Activated CD4-positive, alpha-beta T cell treated with anti-CD3 and anti-CD28 coated beads, Interleukin-2, amount 50 U/mL, for 4 hours (primary cell): Measurements from ENCODE around the gene CYP27A1.
"Not testable (repeated sequence)": the region's sequence is repeated elsewhere in the genome, so short reads cannot be mapped to it uniquely, and the experiment has no call there.

ENCODE experiments used
- DNase-seq, 2 experiments: peaks; one replicate each; pipeline ENCODE4 v3.0.0-alpha.2; 2020

Gene CYP27A1

DNA sequence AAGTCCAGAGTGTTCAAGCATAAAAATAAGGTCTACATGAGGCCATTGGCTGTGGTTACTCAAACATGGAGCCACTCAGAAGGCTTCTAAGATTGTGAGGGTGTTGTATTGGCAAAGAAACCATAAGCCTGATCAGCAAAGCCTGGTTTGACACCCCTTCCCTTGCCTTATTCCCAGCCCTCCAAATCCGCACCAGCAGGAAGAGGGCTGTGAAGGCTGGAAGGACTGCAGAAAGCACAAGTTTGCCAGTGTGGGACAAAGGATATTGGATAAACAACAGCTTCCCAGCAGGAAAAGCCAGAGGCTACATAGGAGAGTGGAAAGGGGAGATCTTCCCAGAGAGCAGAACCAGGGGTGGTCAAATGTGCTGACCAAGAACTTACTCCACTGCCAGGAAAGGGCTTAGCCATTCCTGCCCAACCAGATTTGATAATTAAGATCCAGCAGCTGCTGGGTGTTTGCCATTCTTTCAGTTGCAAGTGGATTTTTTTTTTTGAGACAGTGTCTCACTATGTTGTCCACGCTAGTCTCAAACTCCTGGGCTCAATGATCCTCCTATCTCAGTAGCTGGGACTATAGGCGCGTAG, 51.2 kb downstream of the CYP27A1 start:
- DNase-seq, result no peak

DNA sequence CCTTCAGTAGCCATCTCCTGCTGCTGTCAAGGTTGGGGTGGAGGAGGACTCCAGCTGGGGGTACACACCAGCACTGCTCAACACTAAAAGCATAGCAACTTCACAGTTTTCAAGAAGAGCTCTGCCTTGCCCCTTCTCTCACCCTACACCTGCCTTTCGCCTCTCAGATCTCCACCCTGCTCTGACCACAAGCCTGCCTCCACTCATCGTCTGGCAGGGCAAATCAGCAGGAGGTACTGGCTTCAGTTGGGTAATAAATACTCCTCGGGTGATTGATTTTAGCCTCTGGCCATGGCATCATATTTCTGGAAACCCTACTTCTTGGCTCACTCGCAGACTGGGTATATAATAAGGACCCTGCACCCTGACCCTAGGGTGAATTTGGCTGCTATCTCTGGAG, 52.7 kb downstream of the CYP27A1 start:
- no peak for DNase-seq

DNA sequence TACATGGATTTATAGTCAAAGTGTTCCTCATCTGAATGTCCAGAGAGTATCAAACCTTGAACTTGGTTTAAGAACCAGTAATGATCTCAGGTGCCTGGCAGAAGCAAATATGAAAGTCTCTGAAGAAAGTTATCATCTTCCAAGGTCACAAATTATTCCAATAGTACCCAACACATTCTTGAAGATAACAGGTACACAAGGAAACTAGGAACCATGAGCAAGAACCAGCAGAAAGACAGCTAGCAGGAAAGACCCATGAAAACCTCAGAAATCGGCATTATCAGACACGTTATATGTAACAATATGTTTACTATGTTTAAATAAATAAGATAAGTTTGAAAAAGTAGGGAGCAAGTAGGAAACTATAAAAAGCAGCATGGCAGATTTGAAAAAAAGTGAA, 55.5 kb downstream of the CYP27A1 start:
- DNase-seq, result no peak

DNA sequence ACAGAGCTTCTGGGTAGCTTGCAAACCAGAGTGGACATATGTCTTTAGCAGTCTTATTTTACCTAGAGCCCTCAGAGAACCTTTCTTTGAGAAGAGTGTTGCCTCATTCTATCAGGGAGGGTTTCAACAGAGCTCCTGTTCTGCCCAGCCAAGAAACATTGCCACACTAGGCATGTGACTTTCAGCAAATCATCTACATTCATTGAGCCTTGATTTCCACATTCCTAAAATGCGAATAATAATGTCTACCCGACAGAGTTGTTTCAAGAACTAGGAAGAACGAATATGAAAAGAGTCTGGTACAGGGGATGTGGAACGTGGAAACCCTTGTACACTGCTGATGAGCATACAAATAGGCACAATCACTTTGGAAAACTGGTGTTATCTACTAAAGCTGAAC, 57.5 kb downstream of the CYP27A1 start:
- DNase-seq, result no peak

DNA sequence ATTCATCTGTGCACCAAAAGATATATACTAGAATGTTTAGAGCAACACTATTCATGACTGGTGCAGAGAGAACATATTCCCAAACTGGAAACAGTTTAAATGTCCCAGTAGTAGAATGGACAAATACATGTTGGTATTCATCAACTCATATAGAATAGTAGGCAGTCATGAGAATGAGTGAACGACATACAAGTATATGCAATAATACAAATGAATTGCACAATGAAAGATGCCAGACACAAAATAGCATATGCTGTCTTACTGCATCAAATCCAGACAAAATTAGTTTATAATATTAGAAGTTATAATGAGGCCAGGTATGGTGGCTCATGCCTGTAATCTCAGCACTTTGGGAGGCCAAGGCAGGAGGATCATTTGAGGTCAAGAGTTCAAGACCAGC, 57.9 kb downstream of the CYP27A1 start:
- DNase-seq, result no peak

DNA sequence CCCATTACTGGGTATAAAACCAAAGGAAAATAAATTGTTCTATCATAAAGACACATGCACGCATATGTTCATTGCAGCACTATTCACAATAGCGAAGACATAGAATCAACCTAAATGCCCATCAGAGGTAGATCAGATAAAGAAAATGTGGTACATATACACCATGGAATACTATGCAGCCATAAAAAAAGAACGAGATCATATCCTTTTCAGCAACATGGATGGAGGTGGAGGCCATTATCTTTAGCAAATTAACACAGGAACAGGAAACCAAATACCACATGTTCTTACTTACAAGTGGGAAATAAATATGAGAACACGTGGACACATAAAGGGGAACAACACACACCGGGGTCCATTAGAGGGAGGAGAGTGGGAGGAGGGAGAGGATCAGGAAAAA, 62.4 kb downstream of the CYP27A1 start:
- DNase-seq, result not testable (repeated sequence)

DNA sequence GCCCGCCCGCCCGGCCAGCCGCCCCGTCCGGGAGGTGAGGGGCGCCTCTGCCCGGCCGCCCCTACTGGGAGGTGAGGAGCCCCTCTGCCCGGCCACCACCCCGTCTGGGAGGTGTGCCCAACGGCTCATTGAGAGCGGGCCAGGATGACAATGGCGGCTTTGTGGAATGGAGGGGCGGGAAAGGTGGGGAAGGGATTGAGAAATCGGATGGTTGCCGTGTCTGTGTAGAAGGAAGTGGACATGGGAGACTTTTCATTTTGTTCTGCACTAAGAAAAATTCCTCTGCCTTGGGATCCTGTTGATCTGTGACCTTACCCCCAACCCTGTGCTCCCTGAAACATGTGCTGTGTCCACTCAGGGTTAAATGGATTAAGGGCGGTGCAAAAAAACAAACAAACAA, 65.0 kb downstream of the CYP27A1 start:
- DNase-seq, result not testable (repeated sequence)

DNA sequence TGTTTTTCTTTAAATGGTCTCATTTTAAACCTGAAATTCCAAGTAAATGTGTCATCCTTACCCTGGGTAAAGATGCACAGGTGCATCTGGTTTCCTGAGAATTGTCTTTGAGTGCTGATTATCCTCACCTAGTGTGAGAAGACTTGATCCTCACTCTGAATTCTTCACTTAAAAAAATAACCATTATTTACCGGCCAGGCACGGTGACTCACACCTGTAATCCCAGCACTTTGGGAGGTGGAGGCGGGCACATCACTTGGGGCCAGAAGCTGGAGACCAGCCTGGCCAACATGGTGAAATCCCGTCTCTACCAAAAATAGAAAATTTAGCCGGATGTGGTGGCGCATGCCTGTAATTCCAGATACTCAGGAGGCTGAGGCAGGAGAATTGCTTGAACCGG, 67.8 kb downstream of the CYP27A1 start:
- no peak for DNase-seq

DNA sequence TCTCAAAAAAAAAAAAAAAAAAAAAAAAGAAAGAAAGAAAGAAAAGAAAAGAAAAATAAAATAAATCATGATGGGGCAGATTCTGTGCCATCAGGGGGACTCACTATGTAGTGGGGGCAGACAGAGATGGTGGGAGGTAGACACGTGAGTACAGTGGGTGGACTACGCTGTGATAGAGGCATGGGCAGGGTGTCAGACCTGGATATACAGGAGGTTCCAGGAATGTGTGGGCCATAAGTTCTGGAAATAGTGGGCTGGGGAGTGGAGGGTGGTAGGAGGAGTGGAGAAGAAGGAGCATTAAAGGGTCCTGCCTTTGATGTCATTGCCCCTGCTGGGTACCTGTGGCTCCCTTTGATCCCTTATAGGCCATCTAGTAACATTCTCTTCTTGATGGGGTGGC, 68.8 kb downstream of the CYP27A1 start:
- no peak for DNase-seq

DNA sequence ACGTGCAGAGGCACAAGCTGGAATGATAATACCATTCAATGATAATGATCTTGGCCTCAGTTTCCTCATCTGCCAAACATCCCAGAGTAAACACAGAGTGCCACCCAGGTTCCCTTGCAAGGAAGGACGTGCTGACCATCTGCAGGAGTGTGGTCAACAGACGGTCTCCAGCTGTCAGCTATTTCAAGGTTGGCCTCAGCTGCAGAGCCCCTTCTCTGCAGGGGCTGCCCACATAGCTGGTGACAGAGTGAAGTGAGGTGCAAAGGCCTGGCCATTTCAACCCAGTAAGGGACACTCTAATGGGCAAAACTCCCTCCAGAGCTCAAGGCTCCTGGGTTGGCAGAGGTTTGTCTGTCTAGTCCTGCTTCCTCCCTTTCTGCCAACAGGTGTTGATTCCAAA, 69.3 kb downstream of the CYP27A1 start:
- no peak for DNase-seq

DNA sequence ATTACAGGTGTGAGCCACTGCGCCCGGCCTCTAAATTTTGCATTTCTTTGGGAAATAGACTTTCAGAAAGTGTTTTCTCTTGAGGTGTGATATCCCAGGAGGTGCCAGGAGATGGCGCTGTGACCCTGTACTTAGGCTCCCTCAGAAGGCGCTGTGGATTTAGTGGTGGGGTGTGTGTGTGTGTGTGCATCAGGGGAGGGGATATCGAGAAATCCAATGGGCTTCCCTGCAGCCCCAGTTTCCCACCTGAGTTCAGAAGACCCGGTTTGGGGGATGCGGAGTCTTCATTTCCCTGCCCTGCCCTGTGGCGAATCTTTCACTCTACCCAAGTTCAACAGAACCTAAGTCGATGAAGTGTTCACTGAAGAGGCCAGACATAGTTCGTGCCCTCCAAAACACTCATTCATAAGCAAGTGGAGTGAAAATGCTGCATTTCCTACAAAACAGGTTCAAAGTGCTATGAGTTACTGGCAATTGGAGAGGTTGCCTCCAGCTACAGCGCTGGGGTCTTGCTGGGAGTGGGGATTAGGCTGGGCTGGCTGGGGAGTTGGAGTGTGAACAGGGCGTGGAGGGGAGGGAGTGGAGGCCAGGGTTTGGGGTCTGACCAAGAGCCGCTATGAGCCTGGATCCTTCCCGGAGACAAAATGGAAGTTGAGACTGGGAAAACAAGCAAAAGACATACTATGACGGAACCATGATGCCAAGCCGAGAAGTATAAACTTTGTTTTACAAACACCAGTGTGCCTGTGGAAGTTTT, 71.1 kb downstream of the CYP27A1 start:
- peak; percentile 63 to 73 for DNase-seq

DNA sequence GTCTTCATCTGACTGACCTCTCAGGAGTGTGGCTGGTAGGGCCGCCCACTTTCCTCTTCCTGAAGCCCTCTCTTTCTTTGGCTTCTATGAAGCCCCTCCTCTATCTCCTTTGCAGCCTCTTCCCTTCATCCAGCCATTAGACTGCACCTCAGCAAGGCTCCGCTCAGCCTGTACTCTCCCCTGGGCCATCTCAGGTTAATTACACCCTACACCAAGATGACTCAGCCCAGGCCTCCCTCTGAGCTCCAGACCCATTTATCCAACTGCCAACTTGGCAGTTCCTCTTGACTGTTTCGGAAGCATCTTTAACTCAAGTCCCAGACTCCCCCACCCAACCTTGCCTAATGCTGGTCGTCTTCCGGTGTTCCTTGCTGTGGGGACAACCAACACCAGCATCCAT, 71.8 kb downstream of the CYP27A1 start:
- no peak for DNase-seq

DNA sequence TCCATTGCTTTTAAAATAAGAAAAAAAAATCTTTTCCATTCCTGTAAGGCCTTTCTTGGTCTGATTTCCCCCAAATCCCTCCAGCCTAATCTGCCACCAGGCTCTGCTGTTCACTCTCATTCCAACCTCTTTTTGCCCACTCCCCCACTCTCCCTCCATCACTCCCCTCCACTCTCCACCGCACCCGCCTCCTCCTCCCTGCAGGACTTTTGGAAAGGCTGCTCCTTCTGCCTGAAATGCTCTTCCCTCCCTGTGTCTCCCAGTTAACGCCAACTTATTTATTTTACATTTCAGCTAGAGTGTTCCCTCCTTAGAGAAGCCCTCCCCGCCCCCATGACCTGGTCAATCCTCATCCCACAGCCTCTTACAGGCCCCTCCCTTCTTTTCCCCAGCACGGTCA, 72.9 kb downstream of the CYP27A1 start:
- no peak for DNase-seq

DNA sequence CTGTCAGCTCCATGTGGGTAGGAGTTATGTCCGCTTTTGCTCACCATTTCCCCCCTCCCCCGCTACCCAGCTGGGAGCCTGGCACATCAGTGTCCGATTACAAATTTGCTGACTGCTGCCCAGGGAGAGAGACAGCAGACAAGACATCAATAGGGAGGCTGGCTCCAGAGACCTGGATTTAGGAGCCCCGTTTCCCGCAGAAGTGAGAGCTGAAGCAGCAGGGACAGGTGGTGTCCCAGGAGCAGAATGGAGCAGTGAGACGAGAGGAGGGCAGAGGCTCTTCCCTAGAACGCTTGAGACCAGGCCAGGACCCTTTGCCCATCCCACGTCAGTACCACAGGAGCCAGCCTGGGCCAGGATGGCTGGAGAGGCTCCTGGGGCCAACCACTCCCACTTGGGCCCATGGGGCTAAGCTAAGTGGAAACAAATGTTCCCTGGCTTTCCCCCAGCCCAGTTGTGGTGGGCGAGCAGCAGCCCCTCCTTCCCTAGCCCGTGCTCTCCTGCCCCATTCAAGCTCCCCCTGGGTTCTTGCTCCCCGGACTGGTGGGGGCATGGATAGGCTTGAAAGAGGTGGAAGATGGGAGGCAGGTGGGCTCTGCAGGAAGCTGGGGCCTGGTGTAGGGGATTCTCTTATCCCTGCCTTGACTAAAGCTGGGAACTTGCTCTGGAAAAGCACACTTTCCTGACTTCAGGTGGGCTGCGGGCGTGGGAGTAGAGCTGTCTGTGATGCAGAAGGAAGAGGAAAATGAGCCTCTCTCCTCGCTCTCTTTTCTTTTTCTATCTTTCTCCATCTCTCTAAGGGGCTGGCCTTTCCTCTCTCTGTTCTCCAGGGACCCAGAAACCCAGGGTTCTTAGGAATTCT, 73.6 kb downstream of the CYP27A1 start:
- DNase-seq, result no peak

DNA sequence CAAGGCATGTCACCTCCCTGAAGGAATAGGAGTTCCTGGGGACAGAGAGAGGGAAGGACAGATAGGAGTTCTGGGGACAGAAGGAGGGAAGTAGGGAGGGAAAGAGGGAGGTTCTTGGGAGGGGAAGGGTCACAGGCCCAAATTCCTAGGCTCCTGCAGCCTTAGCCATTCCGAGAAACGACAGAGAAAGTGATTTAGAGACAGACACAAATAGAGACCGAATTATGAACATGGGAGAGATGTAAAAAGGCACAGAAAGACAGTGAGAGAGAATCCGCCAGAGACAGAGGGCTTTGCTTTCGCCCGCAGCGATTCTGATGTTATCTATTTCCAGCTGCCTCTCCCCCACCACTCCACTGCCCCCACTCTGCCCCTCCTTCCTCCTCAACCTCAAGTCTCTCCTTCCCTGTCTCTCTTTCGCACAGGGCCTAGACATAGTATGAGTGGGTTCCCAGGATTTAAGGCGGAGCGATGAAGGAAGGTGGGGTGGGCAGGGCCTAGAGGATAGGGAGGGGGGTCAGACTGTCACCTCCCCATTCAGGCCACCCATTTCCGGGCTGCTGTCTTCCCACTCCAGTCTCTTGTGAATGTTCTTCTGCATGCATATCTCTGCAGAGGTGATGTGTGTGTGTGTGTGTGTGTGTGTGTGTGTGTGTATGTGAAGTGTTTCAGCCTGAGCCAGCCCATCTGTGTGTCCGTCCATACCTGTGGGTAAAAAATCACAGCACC, 74.4 kb downstream of the CYP27A1 start:
- no peak for DNase-seq

DNA sequence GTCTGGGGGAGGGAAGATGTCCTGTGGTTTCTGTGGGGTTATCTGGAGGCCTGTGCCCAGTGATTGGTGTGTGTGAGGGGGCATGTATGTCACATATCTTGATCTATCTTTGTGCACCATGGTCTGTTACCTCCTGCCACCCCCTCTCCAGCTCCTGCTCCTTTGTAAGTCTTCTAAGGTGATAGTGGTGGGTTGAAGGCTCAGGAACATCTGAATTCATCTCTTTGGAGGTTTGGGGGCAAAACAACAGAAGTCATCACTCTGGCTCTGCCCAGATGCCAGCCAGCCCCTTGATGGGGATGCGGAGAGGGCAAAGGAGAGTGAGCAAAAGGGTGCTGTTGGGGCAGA, 74.9 kb downstream of the CYP27A1 start:
- no peak for DNase-seq

DNA sequence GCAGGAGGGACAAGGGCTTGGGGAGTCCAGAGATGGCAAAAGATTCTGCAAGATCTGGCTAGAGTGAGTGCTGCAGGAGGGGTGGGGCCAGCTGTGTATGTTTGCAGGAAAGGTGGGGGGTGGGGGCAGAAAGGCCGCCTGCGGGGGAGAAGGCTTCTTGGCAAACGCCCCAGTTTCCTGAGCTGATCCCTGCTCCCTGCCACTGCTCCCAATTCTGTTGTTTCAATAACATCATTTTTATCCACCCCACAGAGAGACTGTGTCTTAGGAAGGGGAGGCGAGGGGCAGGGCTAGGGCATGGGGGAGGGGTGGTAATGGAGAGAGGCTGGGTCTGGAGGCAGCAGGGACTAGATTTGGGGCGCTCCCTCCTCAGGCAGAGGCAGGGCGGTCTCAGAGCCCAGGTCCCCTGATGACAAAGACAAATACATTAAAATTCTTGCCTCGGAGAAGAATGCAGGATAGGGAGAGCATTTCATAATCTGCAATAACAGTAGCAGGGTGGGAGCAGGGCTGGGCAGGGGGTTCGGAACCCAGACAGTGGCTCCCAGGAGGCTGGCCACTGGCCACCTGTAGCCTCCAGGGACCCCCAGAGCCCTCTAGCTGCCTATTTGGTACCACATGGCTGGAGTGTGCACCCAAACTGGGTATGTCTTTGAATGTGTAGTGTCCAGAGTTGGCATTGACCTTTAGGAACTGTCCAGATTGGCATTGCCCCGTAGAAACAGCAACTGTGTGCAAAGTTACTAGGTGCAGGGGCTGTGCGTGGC, 75.6 kb downstream of the CYP27A1 start:
- DNase-seq, result no peak

DNA sequence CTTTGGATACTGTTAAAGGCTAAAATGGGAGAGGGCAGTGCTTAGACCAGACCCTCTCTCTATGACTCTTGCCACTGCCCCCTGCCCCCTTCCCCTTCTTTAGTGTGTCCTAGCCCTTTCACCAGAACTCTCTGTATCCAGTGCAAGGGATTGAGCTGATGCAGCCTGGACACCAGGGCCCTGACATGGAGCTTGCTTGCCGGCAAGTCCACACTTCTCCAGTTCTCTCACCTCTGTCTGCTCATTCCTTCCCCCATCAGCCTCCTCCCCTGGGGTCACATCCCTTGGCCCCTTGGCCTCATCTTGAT, 76.1 kb downstream of the CYP27A1 start:
- DNase-seq, result no peak

DNA sequence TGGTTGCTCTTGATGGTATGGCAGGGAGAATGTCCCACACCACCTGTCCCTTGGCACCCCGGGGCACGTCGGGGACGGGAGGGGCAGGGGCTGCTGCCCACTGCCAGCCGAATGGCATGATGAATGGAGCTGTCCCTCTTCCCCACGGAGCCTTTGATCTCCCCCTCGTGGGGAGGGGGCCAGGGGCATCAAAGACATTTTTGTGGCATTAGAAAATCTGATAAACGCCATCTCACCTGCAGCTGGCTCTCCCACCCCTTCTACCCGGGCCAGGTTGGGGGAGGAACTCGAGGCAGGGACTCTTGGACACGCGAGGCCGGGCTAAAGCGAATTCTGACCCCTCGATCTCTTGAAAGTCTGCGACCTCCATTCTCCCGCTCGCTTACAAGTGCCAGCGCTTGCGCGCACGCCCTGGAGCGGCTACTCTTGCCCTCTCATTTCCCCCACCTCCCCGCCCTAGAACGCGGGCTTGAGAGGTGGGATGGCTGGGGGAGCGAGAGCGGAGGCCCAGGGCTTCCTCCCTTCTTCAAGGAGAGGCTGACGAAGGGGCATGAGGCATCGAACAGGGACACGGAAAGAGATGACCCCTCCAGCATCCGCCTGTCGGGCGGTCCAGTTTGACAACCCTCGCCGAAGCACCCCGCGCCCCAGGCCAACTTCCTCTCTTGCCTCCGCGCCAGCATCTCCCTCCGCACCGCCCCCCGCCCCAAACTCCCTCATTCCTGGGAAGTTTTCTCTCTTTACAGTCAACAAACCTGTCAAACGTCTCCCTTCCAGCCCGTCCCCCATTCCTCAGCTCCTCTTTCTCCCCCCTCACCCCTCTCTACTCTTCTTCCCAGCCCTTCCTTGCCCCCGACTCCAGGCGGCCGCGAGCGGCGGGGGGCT, 77.0 kb downstream of the CYP27A1 start:
- DNase-seq, result no peak

DNA sequence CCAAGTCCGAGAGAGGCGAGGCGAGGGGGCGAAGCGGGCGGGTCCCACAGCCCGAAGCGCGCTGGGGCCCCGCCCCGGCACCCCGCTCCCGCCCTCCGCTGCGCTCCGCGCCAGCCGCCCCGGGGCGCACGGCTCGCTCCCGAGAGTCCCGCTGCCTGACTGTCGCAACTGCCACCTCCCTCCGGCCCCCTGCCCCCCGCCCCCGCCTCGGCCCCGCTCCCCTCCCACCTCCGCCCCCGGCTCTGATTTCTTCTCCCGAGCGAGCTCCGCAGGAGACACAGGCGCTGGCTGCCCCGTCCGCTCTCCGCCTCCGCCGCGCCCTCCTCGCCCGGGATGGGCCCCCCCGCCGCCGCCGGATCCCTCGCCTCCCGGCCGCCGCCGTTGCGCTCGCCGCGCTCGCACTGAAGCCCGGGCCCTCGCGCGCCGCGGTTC, 77.6 kb downstream of the CYP27A1 start, which contains the start of gene WNT6:
WNT6 (plus strand) TSS at position 250 of the 432 bp plus-strand sequence. CDS start 233 bp downstream, outside the sequence.
- no peak for DNase-seq
